Stimulated activated CD4-positive, alpha-beta T cell treated with anti-CD3 and anti-CD28 coated beads, Interleukin-12 subunit alpha, Interleukin-12 subunit beta, amount 100 ng/mL, for 4 hours (primary cell): Measurements from ENCODE around the gene SLC26A1.

Source experiments
- DNase-seq: peaks from one replicate; pipeline ENCODE4 v3.0.0-alpha.2; 2020

Gene SLC26A1

DNA sequence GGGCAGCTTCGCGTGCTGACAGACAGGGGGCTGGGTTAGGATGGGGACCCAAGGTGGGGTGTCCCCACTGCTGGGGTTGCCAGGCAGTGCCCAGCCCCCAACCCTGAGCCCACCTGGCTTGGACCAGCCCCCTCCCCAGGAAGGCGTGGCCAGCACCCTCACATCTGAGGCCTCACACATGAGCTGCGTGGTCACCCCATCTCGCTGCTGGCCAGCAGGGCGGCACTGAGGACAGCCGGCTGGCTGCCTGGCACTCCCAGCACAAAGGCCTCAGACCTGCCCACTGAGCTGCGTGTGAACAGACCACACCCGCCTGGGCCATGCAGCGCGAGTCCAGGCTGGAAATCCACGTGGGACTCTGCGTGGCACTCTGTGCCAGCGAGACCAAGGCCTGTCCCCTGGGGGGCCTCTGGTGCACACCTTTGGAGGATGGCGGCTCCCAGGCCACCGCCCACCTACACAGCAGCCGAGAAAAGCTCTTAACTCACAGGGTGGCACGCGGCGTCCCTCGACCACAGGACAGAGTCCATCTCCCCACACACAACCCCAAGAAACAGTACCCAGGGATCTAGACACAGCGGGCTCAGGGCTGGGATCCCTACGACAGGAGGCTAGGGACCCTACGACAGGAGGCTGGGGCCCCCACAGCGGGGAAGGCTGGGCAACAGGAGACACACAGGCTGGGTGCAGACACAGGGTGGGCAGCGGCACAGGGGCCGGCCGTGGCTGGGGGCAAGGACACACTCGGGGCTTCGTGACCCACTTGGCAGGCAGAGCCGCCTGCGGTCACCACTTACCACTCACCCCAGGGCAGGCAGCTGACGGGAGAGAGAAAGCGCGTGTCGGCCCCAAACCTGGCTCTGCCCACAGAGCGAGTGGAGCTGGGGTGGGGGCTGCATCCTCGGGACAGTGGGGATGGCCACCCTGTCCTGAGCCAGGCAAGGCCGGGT lies 29.7 kb downstream of the SLC26A1 start:
- no peak for DNase-seq

DNA sequence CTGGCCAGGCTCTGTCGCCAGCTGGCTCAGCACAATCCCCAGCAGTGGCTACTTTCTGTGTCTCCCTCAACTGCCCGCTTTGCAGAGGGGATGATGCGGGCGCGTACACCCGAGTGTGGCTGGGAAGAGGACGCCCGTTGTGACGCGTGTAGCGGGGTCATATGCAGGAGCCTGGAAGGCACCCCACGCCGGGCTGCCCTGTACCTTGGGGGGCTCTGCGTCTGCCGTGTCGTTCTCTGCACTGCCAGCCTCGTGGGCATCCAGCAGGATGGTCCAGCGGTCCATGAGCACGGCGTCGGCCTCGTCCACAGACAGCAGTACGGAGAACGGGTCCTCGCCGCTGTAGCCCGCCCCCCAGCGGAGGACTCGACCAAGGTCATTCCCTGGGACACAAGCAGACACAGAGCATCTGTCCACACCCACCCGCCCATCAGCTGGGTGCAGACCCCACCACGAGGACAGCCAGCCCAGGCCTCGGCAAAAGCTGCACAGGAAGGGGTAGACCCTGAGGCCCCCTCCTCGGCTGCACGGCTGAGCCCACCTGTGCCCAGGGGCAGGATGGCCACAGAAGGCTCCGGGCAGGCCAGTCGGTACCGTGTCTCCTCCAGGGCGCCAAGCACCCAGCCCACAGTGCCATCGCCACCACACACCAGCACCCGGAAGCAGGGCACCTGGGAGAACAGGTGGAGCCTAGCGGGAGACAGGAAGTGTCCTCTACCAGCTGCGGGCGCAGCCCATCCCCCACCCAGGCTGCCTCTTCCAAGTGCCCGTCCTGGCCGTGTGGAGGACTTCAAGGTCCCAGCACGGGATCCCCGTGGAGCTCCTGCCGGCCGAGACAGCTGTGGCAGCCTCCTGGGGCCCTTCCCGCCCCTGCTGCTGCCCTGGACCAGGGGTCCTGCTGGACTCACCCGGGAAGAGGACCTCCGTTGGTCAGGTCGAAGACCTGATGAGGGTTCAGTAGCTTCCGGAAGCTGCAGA lies 30.7 kb downstream of the SLC26A1 start:
- no peak for DNase-seq

DNA sequence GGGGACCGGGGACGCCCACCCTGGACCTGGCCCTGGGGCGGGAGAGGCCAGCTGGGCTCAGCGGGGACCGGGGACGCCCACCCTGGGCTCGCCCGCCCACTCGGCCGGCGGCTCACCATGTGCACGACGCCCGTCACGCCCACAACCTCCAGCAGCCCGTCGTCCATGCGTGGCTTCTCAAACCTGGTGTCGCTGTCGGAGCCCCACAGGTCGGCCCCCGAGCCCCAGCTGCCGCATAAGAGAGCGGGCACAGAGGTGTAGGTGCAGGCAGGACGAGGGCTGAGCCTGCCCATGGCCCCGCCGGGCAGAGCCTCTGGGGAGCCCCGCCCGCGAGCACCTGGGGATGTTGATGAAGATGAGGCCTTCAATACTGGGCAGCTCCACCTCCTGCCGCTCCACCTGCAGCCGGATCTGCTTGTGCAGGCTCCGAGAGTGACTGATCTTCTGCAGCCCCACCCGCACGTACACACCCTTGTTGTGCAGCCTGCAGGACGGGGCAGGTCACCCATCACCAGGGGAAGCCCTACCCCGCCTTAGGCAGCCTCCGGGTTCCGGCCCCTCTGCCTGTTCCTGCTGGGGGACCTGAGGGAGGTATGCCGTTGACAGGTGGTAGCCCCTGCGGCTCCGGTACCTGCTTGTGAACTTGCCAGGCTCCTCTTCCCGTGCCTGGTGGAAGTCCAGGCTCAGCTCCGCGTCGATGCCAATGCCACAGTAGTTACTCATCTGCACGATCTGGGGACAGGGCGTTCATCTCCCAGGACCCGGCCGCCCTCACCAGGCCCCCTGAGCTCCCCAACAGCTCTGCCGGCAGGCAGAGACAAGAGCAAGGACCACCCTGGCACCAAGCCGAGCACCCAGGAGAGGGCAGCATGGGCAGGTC lies 31.6 kb downstream of the SLC26A1 start:
- DNase-seq, result no peak

DNA sequence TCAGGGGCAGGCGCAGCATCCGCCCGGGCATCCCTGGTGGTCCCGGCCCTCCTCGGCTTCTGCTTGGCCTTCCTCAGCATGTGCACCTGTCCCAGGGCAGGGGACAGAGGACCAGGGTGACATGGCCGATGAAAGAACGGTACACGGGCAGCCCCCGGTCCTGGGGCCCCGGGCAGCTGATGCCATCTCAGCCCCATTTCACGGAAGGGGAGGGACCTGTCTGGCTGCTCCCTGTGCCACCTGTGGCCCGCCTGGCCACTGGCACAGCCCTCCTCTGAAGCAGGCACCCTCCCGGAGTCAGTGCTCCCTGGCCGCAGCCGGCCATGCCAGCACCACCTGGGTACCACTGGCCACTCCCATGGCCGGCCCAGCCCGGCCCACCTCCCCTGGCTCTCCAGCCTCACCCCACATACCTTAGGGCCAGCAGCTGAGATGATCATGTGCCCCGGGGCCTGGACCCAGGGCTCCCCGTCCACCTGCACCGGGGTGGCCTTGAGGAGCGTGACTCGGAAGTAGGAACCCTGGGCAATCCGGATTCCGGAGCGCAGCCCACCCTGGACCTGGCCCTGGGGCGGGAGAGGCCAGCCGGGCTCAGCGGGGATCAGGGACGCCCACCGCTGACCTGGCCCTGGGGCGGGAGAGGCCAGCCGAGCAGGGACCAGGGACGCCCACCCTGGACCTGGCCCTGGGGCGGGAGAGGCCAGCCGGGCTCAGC lies 32.4 kb downstream of the SLC26A1 start:
- DNase-seq, result no peak

DNA sequence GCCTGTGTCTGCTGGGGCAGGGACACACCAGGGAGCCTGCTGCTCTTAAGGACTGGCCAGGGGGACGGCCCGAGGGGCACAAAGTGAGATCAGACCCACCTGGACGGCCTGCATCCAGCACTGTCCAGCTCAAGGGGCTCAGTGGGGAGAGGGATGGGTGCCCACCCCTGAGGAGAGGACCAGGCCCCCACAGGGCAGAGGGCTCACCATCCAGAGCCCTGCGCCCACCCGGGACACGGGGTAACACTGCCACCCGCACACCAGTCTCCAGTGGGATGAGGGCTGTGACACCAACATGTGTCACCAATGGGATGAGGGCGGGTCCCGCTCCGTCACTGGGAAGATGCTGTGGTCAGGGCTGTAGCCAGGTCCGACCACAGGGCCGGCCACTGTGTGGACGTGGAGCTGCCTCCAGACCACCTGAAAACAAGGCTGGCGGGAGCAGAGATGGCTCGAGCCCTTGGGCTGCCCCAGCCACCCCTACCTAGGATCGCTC lies 33.0 kb downstream of the SLC26A1 start:
- DNase-seq, result no peak

DNA sequence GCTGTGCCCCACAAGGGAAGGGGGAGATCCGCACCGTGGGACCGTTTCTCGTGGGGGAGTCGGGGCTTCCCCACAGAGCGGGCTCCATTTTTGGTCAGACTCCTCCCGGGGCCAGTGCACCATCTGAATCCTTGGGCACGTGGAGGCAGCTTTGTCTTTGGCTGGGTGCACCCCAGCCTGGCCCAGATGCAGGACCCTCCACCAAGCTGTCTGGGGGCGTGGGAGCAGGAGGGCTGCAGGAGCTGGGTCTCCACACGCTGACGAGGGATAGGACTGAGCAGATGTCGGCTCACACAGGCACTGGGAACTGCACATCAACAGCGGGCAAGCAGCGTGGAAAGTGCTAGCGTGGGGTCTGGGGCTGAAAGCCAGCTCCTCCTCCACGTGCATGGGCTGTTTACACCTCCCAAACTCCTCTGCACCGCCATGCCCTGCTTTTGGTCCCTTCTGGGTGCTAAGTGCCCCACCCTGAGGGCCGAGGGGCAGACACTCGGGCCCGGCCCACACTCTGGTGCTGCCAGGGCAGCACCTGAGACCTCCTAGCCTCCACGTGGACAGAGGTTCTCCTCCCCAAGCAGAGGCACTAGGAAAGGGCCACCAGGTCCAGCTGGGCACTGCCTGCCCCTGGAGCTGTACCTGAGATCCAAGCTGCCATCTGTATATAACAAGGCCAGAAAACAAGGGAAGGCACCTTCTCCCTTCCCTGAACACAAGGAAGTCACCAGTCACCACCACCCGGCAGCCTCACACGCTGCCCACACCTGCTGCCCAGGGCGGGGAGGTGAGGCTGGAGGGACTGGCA lies 33.7 kb downstream of the SLC26A1 start:
- no peak for DNase-seq

DNA sequence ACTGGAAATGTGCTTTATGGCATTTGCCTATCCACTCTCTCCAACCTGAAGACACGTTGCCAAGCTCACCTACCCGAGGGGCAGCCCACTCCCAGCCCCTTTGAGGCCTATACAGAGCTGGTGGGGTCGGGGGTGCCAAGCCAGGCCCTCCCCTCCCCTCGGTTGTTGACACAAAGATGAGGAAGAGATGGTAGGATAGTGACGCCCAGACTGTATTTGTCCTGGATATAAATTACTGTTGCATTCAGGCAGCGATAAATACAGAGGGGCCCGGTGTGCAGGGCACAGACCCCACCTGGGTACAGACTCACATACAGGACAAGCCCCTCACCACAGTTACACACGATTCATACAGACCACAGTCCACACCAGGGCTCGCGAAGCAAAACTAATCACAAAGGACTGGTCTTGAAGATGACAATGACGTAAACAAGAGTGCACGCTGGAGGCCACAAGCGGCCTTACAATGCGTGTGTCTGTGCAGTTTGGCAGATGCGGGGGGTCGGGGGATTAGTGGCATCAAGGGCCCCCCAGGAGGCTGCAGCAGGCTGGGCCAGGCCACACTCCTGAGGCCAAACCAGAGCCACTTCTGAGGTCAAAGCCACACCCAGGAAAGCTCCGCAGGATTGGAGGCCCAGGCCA lies 34.4 kb downstream of the SLC26A1 start:
- DNase-seq, result no peak

DNA sequence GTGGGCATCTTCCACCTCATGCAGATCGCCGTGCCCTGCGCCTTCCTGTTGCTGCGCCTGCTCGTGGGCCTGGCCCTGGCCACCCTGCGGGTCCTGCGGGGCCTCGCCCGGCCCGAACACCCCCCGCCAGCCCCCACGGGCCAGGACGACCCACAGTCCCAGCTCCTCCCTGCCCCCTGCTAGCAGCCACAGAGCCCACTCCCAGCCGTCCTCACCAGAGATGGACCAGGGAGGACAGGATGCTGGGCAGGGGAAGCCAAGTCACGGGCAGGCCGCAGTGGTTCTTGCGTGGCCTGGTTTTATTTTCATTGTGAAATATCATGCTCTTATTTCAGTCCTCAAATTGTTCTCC lies 34.9 kb downstream of the SLC26A1 start:
- DNase-seq, result no peak

DNA sequence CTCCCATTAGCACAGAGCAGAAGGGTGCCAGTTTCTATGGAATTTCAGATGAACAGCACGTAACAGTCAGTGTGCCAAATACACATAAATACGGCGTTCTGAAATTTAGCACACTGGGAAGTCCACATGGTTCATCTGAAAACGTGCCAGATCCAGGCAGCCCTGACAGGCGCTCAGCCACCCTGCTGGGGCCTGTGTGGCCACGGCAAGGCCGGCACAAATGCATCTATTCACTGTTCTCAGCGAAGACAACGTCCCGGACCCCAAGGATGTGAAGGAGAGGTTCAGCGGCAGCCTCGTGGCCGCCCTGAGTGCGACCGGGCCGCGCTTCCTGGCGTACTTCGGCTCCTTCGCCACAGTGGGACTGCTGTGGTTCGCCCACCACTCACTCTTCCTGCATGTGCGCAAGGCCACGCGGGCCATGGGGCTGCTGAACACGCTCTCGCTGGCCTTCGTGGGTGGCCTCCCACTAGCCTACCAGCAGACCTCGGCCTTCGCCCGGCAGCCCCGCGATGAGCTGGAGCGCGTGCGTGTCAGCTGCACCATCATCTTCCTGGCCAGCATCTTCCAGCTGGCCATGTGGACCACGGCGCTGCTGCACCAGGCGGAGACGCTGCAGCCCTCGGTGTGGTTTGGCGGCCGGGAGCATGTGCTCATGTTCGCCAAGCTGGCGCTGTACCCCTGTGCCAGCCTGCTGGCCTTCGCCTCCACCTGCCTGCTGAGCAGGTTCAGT lies 35.5 kb downstream of the SLC26A1 start:
- DNase-seq, result no peak

DNA sequence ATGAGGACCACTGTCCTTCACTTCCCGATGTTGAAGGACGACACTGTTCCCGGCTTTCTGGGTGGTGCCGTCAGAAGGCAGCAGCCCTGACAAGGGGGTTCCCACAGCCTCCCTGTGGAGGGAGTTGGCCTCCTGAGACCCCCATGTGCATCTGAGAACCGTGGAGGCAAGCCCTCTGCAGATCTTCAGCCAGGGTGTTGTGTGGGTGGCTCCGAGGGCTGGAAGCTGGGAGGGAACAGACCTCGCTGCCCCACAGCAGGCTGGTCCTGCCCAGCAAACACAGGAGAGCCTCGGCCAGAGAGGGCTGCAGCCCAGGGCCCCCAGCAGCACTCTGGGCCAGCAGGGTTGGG lies 36.0 kb downstream of the SLC26A1 start:
- DNase-seq, result no peak

DNA sequence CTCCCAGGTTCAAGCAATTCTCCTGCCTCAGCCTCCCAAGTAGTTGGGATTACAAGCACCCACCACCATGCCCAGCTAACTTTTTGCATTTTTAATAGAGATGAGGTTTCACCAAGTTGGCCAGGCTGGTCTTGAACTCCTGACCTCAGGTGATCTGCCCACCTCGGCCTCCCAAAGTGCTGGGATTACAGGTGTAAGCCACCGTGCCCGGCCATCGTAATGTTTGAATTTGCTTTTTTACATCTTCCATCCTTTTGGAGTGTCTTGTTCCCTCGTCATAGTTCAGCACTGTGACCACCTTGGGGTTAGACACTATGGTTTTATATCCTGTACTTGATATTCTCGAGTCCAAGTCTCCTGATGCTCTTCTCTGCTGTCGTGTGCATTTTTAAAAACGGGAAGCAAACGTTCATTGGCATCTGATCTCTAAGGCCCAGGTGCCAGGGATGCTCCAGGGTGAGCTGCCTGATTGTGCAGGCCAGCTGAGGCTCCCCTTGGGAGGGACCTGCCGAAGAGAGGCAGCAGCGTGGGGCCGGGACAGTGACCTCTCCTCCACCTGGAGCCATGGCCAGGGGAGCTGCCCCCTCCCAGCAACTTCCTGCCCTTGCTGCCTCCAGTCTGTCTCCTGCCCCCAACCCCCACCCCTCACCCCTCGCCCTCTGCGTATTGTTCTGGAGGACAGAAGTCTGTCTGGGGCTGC lies 36.5 kb downstream of the SLC26A1 start:
- DNase-seq, result no peak

DNA sequence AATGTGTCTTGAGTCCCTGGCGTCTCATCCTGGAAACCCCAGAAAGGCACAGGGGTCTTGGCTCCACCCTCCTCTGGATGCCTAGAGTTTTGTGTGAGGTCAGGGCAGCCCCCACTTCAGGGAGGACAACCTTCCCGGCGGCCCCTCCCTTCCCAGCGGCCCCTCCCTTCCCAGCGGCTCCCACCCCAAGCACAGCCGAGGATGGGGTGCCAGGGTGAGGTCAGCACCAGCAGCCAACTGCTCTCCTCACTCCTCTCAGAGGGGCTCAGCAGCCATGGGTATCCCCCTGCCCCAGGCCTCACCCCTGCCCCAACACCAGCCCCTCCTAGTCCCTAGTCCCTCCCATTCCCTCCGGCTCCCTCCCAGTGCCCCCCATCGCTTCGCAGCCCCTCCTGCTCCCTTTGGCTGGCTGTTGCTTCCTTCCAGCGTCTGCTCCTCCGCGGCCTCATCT lies 37.2 kb downstream of the SLC26A1 start:
- DNase-seq, result no peak

DNA sequence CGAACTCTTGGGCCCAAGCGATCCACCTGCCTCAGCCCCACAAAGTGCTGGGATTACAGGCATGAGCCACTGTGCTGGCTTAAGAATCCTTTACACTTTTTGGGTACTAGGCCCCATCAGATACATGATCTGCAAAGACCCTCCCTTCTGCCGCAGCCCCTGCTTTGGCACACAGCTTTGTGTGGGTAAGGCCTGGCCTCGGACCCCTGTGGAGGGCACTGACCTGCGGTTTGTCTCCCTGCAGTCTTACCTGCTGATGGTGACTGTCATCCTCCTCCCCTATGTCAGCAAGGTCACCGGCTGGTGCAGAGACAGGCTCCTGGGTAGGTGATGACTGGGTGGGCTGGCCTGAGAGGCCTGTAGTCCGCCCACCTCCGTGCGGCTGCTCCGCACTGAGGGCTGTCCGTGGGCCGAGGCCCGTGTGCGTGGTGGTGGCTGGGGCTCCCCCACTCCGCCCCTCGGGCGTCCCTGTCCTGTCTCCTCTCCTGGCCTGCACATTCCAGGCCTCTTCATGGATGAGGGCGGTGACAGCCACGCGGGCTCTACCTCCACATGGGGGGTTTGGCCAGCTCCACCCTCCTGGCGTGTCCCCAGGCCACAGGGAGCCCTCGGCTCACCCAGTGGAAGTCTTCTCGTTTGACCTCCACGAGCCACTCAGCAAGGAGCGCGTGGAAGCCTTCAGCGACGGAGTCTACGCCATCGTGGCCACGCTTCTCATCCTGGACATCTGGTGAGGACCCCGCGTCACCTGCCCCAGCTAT lies 37.9 kb downstream of the SLC26A1 start:
- no peak for DNase-seq

DNA sequence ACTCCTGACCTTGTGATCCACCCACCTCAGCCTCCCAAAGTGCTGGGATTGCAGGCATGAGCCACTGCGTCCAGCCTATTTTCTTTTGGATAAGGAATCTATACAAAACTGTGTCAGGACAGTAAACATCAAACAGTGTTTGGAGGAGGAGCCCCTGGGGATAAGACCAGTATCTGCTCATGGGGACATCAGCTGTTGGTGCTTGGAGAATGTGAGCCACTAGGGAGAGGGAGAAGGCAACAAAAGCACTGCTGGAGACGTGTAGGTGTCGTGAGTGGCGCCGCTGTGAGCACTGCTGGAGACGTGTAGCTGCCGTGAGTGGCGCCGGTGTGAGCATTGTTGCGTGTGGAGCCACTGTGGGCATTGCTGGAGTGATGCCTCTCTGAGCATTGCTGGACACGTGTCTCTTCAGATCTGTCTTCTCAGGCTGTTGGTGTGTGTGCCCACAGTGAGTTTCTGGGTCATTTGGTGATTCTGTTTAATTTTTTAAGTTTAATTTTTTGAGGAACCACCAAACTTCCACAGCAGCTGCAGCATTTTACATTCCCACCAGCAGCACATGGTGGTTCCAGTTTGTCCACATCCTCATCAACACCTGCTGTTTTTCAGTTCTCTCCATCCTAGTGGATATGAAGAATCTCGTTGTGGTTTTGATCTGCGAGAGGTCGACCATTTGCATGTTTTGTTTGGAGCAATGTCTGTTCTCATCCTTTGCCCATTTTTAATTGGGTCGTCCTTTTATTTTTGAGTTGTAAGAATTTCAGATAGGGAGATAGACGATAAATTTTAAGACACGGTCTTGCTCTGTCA lies 38.8 kb downstream of the SLC26A1 start:
- DNase-seq, result no peak

DNA sequence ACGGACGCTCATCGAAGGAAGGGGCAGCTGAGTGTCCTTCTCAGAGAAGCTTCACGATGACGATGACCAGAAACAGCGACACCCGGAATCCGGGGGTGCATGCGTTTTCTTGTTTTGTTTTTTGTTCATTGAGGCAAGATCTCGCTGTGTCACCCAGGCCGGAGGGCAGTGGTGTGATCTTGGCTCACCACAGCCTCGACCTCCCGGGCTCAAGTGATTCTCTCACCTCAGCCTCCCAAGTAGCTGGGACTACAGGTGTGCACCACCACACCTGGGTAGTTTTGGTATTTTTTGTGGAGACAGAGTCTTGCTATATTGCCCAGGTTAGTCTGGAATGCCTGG lies 39.7 kb downstream of the SLC26A1 start:
- DNase-seq, result no peak

DNA sequence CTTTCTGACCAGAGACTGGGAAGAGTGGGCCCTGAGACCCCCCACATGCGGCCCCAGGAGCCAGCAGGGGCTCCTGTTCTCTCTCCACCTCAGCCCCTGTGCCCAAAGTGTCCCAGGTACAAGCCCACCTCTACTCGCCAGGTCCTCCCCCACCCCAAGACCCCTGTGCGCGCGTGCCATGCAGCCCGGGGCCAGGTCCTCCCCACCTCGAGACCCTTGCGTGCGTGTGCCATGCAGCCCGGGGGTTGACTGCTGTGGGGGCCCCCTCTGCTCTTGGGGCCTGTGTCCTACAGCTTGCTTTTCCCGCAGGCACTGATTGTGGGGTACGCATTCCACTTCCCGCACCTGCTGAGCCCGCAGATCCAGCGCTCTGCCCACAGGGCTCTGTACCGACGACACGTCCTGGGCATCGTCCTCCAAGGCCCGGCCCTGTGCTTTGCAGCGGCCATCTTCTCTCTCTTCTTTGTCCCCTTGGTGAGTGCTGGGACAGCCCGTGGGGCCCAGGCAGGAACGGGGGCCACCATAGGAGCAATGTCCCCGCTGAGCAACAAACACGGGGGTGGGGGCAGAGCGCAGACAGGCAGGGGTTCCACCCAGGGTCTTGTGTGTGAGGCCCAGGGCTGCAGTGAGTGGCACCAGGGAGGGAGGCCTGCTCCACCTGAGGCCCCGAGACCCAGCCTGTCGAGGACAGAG lies 40.2 kb downstream of the SLC26A1 start:
- DNase-seq, result no peak
